WTC11 (cell line): ENCODE results near the gene CTNNA2.

Experiments used
- CDX4 ChIP-seq: fragments of 250-450 bp; sonication (Bioruptor Pico); IDR thresholded peaks from 2 replicates; pipeline ENCODE4 v1.9.0; 2021; ENCODE audit warnings: moderate library complexity, mild to moderate bottlenecking, inconsistent platforms, borderline replicate concordance
- CTCF ChIP-seq: fragments of 200-600 bp; IDR thresholded peaks from 2 replicates; pipeline ENCODE4 v1.8.0; 2022; ENCODE audit warnings: antibody characterized with exemption
- FOXJ3 ChIP-seq: sonication (generic); formaldehyde crosslinking; IDR thresholded peaks from 2 replicates; pipeline ENCODE4 v1.9.0; 2021; ENCODE audit warnings: missing genetic modification reagents, mild to moderate bottlenecking, borderline replicate concordance
- FOXK1 ChIP-seq: sonication (generic); formaldehyde crosslinking; IDR thresholded peaks from 2 replicates; pipeline ENCODE4 v1.8.0; 2022; ENCODE audit warnings: mild to moderate bottlenecking, moderate library complexity, missing genetic modification reagents
- NR3C1 ChIP-seq: sonication (generic); formaldehyde crosslinking; conservative IDR thresholded peaks from 2 replicates; pipeline ENCODE4 v1.8.1; 2023; ENCODE audit warnings: low read depth, mild to moderate bottlenecking, missing genetic modification reagents
- SMAD3 ChIP-seq: sonication (generic); formaldehyde crosslinking; IDR thresholded peaks from 2 replicates; pipeline ENCODE4 v1.8.0; 2022; ENCODE audit warnings: missing genetic modification reagents, mild to moderate bottlenecking, borderline replicate concordance
- SP1 ChIP-seq: sonication (generic); formaldehyde crosslinking; conservative IDR thresholded peaks from 2 replicates; pipeline ENCODE4 v1.8.1; 2022; ENCODE audit warnings: missing genetic modification reagents
- TEAD1 ChIP-seq: sonication (generic); formaldehyde crosslinking; IDR thresholded peaks from 2 replicates; pipeline ENCODE4 v1.8.0; 2022; ENCODE audit warnings: mild to moderate bottlenecking, missing genetic modification reagents
- TEAD4 ChIP-seq: sonication (generic); formaldehyde crosslinking; IDR thresholded peaks from 2 replicates; pipeline ENCODE4 v1.8.0; 2022; ENCODE audit warnings: mild to moderate bottlenecking, missing genetic modification reagents
- TP53 ChIP-seq: sonication (generic); formaldehyde crosslinking; IDR thresholded peaks from 2 replicates; pipeline ENCODE4 v1.8.1; 2023; ENCODE audit warnings: mild to moderate bottlenecking, missing genetic modification reagents
- ZNF532 ChIP-seq: fragments of 250-450 bp; sonication (Bioruptor Pico); IDR thresholded peaks from 2 replicates; pipeline ENCODE4 v1.9.0; 2021; ENCODE audit warnings: mild to moderate bottlenecking, borderline replicate concordance

- TF ChIP-seq TEAD4 (CRISPR knock-in tag) (no peak), SP1 (CRISPR knock-in tag) (no peak), CTCF (no peak), TEAD1 (CRISPR knock-in tag) (no peak), CDX4 (CRISPR knock-in tag) (no peak), SMAD3 (CRISPR knock-in tag) (no peak), FOXK1 (CRISPR knock-in tag) (no peak), ZNF532 (no peak), NR3C1 (CRISPR knock-in tag) (no peak), FOXJ3 (CRISPR knock-in tag) (no peak), TP53 (CRISPR knock-in tag) (no peak)
These were observed 447.7 kb downstream of the CTNNA2 start for GRCh38 chr2:79960519-79960918.
